K562 (cell line): ENCODE results near the gene DNAJB1.

Experiments used
- CBX3 ChIP-seq, 2 experiments: IDR thresholded peaks; 1 replicate in 1 of 2; 2 replicates in 1 of 2; pipeline ENCODE4 v1.6.1; 2012; ENCODE audit warnings: inconsistent platforms in 2 of 2, low read length in 2 of 2, borderline replicate concordance in 1 of 2, control low read depth in 1 of 2
- EWSR1 ChIP-seq: fragments of 450-650 bp; IDR thresholded peaks from 2 replicates; pipeline ENCODE4 v1.6.1; 2018; ENCODE audit warnings: borderline replicate concordance, mild to moderate bottlenecking, low read depth, moderate library complexity; ENCODE audit not compliant: partially characterized antibody
- FOXM1 ChIP-seq, 2 experiments: fragments of 450-650 bp in 1 of 2; sonication (generic) in 1 of 2; formaldehyde crosslinking in 1 of 2; IDR thresholded peaks; 2 replicates each; pipeline versions ENCODE4 v1.6.1 to v1.9.0; 2017 to 2022; ENCODE audit warnings: low read depth in 2 of 2, mild to moderate bottlenecking in 2 of 2, missing genetic modification reagents in 1 of 2, moderate library complexity in 1 of 2
- SIN3B ChIP-seq: fragments of 450-650 bp; IDR thresholded peaks from 2 replicates; pipeline ENCODE4 v1.6.1; 2017; ENCODE audit warnings: low read depth, mild to moderate bottlenecking, moderate library complexity
- TAF9B ChIP-seq: fragments of 450-650 bp; IDR thresholded peaks from 2 replicates; pipeline ENCODE4 v1.6.1; 2018; ENCODE audit warnings: mild to moderate bottlenecking; ENCODE audit not compliant: partially characterized antibody
- TF ChIP-seq, protein P1 (sequence below): IDR thresholded peaks from 2 replicates; pipeline ENCODE4 v1.6.1; 2012; ENCODE audit warnings: low read depth, low read length, improper control_type of control experiment, borderline replicate concordance

DNA sequence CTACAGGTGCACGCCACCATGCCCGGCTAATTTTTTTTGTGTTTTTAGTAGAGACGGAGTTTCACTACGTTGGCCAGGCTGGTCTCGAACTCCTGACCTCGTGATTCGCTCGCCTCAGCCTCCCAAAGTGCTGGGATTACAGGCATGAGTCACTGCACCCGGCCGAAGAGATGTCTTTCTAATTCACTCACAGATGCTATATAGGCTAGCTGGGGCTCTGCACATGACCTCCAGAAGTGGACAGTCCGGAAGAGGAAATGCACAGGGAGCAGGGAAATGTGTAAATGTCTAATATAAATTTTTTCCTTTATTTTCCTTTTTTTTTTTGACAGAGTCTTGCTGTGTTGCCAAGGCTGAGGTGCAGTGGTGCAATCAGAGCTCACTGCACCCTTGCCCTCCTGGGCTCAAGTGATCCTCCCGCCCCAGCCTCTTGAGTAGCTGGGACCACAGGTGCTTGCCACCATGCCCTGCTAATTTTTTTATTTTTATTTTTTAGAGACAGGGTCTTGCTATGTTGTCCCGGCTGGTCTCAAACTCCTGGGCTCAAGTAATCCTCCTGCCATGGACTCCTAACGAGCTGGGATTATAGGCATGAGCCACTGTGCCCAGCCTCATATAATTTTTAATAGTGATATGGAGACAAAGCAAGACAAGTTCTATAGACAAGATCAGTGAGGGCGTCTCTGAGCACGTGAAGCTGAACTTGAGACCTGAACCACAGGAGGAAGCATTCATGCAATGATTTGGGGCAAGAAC lies 30.6 kb downstream of the DNAJB1 start:
- TF ChIP-seq, protein P1, sequence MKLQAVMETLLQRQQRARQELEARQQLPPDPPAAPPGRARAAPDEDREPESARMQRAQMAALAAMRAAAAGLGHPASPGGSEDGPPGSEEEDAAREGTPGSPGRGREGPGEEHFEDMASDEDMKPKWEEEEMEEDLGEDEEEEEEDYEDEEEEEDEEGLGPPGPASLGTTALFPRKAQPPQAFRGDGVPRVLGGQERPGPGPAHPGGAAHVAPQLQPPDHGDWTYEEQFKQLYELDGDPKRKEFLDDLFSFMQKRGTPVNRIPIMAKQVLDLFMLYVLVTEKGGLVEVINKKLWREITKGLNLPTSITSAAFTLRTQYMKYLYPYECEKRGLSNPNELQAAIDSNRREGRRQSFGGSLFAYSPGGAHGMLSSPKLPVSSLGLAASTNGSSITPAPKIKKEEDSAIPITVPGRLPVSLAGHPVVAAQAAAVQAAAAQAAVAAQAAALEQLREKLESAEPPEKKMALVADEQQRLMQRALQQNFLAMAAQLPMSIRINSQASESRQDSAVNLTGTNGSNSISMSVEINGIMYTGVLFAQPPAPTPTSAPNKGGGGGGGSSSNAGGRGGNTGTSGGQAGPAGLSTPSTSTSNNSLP, result no peak
- no peak for TF ChIP-seq SIN3B
- TF ChIP-seq FOXM1 (IDR thresholded peaks at IDR 0.05; ENCODE audit: low read depth), result no peak
- TF ChIP-seq FOXM1 (CRISPR knock-in tag; IDR thresholded peaks at IDR 0.05; ENCODE audit: low read depth), result no peak
- TF ChIP-seq TAF9B, result no peak
- no peak for TF ChIP-seq EWSR1
- TF ChIP-seq CBX3 (IDR thresholded peaks at IDR 0.05; ENCODE audit: borderline replicate concordance in 1 of 2, low read length in 2 of 2), result no peak
